Stimulated activated CD8-positive, alpha-beta memory T cell treated with anti-CD3 and anti-CD28 coated beads, Interleukin-12 subunit alpha, Interleukin-12 subunit beta, amount 100 ng/mL, for 1 hour (primary cell): ENCODE data around the gene STOX2.

Experiments
- DNase-seq: peaks from one replicate; pipeline ENCODE4 v3.0.0-alpha.2; 2020; ENCODE audit warnings: low read depth

STOX2 gene

DNA sequence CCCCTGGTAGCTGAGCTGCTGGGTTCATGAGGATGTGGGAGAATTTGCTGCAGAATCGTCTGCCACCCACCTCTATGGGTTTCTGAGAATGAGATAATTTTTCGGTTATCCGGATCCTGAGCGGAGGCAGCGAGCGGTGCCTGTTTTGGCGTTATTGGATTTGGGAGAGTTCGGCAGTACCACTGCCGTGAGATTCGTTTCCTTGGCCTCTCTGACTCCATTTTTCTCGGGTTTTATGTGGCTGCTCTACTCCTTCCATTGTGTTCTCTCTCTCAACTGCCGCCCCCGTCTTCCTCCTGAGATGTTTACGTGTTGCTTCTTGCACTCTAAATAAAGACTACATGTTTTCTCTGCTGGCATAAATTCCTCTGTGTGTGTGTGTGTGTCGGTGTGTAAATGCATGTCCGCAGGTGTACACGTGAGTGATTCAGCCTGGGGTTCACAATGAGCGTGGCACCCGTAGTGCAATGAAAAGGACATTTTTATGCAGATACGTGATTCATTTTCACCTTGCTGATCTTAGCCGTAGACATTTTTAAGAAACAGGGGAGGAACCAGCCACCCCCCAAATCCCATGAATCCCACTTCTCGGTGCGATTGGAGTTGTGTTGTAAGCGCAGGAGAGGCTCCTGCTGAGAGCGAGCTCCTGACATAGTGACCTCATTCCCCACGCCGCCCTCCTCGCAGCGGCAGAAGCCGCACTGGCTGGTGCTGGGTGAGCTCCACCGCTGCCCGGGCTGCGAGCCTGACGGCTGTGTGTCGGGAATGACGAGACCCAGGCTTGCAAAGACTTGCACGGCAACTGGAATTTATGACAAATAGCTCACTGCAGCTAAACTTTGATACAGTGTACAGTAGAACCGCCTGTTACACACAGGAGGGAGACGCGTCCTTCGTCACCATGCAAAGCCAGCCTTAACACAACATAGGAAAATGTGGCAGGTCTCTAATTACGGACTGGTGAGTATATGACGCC, 82.2 kb downstream of the STOX2 start:
- no peak for DNase-seq

DNA sequence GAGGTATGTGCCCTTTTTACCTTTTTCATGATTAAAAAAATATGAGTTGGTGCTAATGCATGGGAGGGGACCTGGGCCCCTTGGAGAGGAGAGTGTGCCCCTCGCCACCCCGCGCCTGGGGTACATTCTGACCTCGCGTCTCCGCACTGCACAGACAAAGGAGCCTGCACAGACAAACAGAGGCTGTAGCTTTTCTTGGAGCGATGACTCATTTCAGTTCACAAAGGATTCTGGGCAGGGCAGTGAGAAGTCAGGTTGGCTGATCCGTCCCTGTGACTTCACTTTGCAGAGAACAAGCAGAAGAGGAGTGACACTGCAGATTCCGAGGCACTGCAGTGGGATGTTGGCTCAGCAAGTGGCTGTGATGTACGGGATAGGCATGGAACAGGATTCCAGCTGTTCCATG, 82.9 kb downstream of the STOX2 start:
- no peak for DNase-seq

DNA sequence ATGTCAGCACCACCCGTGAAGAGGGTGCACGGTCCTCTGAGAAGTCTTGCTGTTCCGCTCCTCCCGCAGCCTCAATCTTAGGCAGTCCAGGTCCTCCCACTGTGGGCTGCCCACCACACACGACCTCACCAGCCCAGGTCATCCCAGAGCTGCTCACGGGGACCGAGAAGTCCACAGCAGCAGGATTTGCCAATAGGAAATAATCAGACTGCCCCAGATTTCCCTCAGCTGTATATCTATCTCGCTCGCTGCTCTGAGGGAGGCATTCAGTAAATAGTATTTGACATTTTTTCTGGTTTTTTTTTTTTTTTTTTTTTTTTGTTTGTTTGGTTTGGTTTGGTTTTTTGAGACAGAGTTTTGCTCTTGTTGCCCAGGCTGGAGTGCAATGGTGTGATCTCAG, 83.8 kb downstream of the STOX2 start:
- no peak for DNase-seq

DNA sequence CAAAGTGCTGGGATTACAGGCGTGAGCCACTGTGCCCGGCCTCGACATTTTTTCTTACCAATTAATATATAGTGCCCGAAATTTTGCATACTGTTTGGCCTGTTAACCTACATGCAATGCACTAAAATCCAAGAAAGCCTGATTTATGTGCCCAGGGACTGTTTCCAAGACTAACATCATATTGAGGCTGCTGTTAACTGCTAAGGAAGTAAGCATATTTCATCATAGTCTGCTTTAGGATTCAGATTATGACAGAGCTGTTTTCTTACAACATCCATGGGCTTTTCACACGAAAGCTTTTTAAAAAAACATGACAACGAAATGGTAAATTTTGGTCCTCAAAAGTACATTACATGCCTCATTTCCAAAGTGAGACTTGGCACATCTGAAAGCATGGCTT, 84.4 kb downstream of the STOX2 start:
- no peak for DNase-seq

DNA sequence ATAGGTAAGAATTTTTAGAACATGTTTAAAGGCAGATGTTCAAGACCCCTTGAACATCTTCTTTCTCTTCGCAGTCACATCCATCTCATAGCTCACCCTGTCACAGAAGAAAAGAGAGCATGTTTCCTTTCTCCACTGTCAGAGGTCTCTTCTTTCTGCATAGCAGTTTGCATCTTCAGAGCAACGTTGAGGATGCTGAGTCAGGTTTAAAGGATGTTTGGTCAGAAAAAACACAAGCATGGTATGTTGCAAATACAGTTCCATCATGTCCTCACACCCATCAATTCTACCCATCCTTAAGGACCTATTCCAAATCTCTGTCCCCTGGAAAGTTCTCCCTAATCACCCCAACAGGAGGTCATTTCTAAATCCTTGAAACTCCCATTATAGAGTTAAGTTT, 84.8 kb downstream of the STOX2 start:
- DNase-seq = no peak

DNA sequence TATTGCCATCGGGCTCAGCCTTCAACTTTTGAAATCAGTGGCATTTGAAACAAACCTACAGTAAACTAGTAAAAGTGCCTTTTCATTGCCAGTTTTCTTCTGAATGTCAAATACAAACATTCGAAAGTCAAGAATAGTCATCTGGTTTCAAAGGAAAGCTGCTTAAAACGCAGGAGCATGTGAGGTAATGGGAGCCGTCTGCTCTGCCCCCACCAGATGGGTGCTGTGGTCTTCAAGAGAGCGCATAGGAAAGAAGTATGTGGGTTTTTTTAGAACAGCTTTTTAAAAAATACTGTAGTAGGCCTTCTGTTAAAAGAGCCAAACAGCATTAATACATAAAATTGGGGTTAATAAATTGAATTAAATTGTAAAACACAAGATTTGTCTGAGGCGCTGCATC, 88.6 kb downstream of the STOX2 start:
- DNase-seq = no peak

DNA sequence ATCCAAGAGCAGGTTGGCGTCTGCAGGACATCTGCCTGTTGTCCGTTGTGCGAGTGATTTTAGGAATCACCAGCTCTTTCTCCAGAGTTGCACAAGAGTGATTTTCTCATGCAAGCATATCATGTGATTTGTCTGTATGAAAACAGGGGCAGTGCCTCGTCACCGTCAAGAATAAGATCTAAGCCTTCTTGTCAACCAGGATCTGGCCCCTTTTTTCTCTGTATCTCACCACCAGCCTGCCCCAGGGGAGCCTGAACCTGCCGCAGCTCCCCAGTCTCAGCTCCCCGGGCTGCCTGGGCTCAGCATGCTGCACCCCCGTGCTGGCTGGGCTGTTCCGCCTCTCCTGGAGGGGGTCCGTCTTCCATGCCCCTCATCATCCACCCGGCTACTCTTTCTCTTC, 90.5 kb downstream of the STOX2 start:
- no peak for DNase-seq

DNA sequence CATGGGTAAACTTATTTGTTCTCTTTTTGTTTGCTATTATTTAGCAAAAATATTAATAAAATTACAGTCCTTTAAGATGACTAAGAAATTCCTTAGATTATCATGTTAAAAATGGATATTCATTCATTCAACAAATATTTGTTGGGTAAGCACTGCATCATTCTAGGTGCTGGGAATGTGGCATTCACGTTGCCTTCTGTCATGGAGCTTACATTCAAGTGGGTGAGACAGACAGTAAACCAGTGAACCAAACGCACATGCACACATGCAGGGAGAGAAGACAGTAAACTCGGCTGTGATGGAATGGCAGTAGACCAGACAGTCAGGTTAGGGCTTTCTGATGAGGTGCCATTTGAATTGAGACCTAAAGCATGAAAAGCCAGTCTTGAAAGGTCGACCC, 91.8 kb downstream of the STOX2 start:
- DNase-seq = no peak

DNA sequence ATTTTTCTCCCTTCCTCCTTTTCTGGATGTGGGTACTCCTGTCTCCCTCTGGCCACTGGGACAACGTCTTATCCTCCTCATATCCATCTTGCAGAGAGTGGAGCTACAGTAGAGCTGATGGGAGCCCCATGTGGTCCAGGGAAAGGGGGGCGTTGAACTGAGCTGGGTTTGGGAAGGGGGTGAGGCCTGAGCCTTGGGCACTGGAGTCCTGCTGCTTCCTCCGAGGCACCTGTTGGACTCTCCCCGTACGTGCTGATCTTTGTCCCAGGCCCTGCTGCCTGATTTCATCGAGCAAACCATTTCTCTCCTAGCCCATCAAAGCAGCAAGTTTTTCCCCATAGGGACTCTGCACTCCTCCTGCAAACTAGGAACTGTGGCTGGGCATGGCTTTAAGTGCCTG, 94.3 kb downstream of the STOX2 start:
- DNase-seq = no peak

DNA sequence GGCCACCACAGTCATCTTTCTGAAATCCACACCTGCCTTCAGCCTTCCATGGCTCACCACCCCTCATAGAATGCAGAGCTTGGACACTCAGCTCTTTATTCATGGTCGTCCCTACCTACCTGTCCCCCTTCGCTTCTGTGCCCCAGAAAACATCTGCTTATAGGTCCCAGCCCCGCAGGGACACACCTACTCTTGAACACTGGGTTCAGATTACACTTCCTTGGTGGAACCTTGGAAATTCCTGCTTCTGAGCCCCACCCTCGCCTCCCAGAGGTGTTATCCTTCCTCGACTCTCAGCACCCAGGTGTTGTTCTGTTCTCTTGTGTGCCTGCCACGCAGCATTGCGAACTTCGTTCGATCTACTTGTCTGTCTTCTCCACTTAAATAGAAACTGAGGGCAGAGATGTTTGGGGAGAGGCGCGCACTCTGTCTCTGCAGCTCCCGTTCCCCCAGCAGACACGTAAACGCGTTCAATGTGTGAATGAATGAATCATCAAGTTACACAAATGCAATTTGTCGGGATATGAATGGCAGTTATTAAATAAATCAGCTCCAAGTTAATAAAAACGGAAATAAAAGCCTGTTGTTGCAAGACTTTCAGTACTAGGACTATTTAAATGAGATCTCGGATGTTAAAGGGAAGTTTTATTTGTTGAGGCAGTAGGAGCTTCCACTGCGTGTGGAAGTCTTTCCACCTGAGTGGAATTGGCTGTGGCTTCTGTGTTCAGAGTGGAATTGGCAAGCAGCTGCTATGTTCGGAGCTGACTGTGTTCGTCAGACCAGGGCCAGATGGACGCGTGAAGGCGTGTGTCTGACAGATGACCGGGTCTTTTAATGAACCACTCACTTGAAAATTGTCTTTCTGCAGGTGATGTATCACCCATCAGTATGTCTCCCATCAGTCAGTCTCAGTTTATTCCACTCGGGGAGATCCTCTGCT, 95.6 kb downstream of the STOX2 start:
- DNase-seq = no peak

DNA sequence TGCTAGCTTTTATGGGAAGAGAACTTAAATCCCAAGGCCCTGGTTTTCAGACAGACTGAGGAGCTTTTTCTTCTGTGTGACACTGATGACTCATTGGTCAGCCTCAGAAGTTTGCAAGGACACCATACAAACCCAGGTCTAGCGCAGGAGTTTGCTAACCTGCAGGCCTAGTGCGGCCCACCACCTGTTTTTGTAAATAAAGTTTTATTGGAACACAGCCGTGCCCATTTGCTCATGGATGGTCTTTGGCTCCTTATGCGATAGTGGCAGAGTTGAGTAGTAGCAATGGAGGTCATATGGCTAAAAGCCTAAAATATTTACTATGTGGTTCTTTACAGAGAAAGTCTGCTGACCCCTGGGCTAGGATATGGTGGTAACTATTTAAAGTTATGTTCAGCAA, 98.3 kb downstream of the STOX2 start:
- DNase-seq = no peak

DNA sequence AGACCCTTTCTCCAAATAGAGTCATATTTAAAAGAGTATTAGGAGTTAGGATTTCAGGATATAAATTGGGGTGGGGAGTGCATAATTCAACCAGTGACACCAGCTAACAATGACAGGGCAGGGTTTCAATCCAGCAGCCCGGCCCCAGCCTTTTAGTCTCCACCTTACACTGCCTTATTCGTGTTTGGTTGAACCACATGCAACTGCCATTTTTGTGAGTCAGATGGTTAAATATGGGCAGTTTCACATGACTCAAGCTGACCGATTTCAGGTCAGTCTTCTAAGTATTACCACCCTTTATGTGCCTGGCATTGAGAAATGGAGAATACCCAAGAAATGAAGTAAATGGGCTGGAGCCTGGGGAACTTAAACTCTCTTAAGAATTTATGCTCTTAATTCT, 102.8 kb downstream of the STOX2 start:
- DNase-seq = no peak

DNA sequence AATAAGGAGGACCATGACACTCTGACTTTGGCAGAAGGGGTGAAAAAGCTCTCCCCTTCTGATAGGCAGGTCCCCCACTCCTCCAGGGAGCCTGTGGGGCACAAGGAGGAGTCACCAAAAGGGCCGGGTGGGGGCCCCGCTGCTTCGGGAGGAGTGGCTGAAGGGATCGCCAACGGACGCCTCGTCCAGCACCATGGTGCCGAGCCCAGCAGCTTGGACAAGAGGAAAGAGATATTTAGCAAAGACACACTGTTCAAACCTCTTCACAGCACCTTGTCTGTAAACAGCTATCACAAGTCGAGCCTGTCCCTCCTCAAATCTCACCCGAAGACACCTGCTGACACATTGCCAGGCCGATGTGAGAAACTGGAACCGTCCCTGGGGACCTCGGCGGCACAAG, 105.6 kb downstream of the STOX2 start:
- DNase-seq = no peak

DNA sequence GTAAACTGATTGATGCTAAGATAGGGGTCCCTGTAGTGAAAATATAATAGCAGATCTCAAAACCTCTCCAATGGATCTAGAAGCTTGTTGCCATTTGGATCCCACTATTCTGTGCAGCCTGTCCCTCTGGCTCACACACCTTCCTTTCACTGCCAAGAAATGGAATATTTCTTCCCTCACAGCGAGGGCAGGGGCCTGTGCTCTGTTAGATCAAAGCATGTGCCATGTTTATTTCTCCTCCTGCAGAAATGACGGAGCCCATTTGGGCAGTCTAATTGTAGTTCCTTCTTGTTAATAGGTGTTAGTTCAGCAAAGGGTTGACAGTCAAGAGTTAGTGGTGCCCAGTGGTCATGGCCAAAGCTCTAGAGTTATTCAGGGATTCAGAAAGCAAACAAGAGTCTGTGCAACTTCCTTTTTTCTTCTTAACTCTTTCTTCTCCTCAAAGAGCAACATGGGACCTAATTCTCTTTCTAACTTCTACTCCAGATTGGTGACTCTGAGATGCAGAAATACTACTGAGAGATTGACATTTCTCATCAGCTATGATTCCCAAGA, 106.8 kb downstream of the STOX2 start:
- DNase-seq = no peak

DNA sequence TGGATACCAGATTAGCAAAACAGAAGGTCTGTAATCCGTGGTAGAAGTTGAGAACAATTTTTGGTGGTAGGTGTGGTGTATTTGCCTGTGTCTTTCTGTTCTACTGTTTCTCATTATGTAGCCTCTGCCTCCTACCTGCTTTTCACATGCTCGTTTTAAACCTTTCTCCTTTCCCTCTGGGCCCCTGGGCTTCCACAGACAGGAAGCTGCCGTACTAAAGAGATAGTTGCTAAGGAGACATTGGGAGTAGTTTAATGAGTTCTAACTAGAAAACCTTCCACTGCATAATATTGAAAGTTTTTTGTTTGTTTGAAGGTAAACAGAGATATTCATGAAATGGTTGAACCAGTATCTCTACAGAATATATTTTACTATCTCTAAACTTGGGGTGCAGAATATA, 107.8 kb downstream of the STOX2 start:
- no peak for DNase-seq

DNA sequence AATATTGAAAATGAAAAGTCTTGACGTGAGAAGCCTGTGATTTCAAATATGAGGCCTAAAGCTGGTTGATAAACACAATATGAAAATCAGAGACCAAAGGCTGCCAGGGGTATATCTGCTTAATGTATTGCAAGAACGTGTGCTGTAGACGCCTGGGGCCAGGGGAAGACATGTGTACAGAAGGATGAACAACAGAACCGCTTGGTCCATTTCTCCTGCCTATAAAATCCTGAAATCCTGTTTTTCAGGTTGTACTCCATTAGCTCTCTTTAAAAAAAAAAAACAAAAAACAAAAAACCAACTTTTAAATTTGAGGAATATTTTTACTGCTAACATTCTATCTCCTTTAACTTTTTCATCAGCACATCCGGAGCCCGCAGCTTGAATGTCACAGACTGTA, 109.2 kb downstream of the STOX2 start:
- DNase-seq = no peak

DNA sequence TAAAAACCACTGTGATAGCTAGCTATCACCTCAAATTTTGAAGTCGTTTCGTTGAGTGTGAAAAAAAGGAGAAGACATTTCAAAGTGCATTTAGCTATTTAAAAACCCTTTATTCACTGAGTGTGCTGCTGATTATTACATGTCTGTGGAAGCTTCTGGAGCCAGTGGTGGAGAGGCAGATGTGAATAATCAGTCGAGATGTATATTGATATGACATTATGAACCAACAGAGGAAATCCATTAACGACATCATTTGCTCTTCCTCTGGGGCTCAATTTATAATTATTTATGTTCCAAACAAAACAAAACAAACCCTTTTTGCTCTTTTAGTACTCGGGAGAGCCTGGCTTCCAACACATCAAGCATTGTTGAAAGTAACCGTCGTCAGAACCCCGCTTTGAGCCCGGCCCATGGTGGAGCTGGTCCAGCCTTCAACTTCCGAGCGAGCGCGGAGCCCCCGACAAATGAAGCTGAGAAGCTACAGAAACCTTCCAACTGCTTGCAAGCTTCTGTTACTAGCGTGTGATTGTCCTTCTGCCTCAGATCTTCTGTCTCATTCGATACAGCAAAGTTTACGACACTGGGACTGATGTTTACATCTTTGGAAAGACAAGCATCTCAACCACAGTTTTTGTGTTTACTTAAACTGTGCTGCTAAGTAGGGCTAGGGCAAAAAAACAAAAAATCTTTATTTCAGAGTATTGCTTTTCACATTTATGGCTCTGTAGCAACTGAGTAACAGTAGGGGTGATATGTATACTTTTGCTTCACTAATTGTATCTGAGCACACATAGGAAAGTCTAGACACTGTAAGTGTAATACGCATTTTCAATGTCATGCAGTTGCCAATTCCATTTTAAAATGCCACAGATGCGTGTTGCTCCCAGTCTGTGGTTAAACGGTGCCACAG, 111.9 kb downstream of the STOX2 start:
- DNase-seq = no peak

DNA sequence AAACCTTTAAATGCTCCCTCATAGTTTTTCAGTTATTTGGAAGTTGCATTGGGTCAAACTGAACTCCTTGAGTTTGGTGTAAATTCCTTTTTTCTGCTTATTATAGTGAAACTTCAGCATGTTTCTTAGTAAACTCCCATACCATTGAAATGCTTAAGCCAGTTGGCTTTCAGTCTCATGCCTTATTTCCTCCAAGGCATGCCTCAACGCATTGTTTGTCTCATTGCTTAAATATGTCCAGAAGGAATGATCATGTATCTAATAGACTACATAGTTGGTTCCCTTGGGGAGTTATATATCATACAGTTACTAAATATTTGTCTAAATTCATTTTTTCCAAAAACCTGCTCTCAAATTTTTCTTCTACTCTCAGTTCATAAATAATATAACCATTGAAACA, 114.0 kb downstream of the STOX2 start:
- no peak for DNase-seq

DNA sequence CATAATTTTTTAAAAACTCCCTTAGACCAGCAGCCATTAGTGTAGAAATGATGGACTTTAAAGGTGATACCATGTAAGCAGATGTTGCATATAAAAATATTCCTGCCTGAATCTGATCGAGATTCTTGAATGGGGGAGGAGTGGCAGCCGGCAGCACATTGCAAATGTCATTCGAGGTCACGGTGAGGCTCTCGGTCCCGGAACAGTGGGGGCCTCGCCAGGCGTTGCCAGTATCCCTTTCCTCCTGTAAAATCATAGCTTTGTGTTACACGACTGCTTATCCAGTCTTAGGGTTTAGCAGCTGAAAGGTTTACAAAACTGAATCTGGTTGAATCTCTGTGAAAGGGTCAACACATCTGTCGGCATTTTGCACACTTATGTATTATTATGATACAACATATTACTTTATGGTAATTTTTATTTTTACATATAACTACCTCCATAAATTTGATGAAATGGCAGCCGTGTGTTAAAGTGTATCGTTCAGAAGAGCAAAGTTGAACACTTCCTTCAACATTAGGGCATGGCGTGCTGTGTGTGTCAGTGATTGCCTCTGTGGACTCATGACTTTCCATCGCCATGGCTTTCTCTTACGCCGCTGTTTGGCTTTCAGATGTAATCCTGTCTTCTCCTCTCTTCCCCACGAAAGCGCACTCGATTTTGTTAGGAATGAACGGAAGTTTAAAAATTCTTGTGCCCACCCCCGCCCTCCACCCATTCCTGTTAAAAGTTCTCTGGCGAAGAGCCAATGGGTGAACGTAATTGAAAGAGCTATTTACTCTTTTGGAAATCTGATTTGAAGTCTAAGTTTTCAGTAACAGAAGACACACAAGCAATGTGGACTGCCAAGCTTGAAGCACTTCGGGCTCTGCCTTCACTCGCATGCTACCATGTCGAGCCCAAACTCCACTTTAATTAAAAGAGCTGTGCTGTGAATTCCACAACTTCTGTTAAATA, 114.8 kb downstream of the STOX2 start:
- no peak for DNase-seq

DNA sequence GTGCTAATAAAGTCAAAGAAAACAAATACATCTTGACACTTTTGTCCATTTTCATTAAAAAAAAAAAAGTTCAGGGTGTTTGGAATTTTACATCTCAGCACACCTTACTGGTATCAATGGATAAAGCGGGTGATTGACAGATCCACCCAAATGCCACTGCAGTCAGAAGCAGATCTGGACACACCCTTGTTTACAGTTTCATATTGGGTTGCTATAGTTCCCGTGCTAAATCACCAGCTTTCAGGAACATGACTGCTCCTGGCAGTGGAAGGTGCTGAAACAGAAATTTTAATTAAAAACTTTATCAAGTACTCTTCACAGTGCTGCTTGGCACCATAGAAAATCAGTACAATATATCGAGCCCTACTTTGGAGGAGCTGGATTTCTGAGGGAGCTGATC, 116.3 kb downstream of the STOX2 start:
- no peak for DNase-seq
